Erythroblast (primary cell): ENCODE measurements around the gene MAB21L4.

Experiments
- GATA1 ChIP-seq: IDR thresholded peaks from 2 replicates; pipeline ENCODE4 v1.6.1; 2011; ENCODE audit warnings: low read depth, mild to moderate bottlenecking, control low read depth, low read length, moderate library complexity
- POLR2A ChIP-seq: IDR thresholded peaks from 2 replicates; pipeline ENCODE4 v1.6.1; 2011; ENCODE audit warnings: mild to moderate bottlenecking, low read length

DNA sequence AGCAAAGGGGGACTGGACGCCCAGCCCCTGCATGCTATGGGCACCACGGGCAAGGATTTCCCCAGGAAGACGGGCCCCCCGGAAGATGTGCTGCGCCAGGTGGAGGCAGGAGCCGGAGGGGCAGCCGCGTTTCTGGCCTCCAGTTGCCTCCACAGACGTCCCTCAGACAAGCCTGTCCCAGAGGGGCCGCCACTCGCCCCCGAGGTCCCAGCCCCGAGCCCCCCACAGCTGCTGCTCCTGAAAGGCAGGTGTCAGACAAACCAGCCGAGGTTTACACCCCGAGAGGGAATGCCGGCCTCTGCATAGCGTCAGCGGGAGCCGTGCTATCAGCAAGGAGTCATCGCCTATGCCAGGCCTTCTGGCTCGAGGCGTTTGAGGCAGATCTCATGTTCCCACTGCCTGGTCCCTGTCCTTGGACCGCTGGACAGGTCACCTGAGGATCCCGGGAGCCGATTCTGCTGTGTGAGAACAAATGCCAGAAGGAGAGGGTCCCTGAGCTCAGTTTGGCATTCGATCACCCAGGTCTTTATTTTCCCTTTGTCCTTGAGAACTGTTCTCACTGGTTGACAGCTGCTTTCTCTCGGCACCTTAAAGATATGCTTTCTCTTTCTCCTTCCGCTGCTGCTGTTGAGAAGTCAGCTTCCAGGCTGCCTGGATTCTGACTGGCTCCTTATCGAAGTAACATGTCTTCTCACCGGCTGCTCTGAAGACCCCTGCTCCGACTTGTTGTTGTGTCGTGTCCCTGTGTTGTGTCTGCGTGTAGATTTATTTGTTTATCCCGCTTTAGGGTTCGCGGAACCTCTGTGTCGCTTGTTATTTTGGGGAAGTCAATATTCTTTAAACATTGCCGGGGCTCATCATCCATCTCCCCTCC lies 30.8 kb upstream of the MAB21L4 start:
- no peak for TF ChIP-seq POLR2A
- no peak for TF ChIP-seq GATA1
